HCT116 (cell line): Measurements from ENCODE around the gene SRSF3.
"Not testable (repeated sequence)": the region's sequence is repeated elsewhere in the genome, so short reads cannot be mapped to it uniquely, and the experiment has no call there.

Source experiments
- CEBPB ChIP-seq: IDR thresholded peaks from 2 replicates; pipeline ENCODE4 v1.6.1; 2012; ENCODE audit warnings: low read depth
- ELF1 ChIP-seq: IDR thresholded peaks from 2 replicates; pipeline ENCODE4 v1.6.1; 2012; ENCODE audit warnings: low read depth, borderline replicate concordance
- EZH2phosphoT487 ChIP-seq: fragments of 200-600 bp; IDR thresholded peaks from 2 replicates; pipeline ENCODE4 v1.6.1; 2018; ENCODE audit warnings: antibody characterized with exemption, borderline replicate concordance
- POLR2A ChIP-seq: IDR thresholded peaks from 2 replicates; pipeline ENCODE4 v1.7.0; 2011; ENCODE audit warnings: borderline replicate concordance; ENCODE audit not compliant: insufficient read depth, insufficient read length; ENCODE audit errors: extremely low read depth
- RAD21 ChIP-seq: IDR thresholded peaks from 2 replicates; pipeline ENCODE4 v1.6.1; 2012; ENCODE audit warnings: low read depth, mild to moderate bottlenecking
- TF ChIP-seq, protein P1 (sequence below), 3 experiments: fragments of 200-600 bp in 1 of 3; sonication (generic) in 1 of 3; IDR thresholded peaks in 2 of 3; conservative IDR thresholded peaks in 1 of 3; 2 replicates each; pipeline ENCODE4 v1.5.1; 2012 to 2017; ENCODE audit warnings: low read depth in 2 of 3, low read length in 2 of 3, antibody characterized with exemption in 1 of 3, borderline replicate concordance in 1 of 3, control low read depth in 1 of 3, mild to moderate bottlenecking in 1 of 3, mixed read lengths in 1 of 3, mixed run types in 1 of 3, moderate library complexity in 1 of 3; ENCODE audit not compliant: insufficient read depth in 1 of 3
- TF ChIP-seq, protein P2 (sequence below): IDR thresholded peaks from 2 replicates; pipeline ENCODE4 v1.6.1; 2012
- TF ChIP-seq, protein P3 (sequence below): IDR thresholded peaks from 2 replicates; pipeline ENCODE4 v1.6.1; 2012; ENCODE audit warnings: low read depth

DNA sequence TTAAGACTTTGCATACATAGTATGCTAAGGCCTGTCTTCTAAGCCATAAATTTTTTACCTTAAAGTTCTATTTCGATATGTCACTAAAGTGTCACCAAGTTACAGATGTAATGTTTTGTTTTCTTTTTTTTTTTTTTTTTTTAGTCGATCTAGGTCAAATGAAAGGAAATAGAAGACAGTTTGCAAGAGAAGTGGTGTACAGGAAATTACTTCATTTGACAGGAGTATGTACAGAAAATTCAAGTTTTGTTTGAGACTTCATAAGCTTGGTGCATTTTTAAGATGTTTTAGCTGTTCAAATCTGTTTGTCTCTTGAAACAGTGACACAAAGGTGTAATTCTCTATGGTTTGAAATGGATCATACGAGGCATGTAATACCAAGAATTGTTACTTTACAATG, 7.7 kb downstream of the SRSF3 start:
- not testable (repeated sequence) for TF ChIP-seq EZH2phosphoT487, POLR2A, ELF1, RAD21, CEBPB
- TF ChIP-seq, protein P1, sequence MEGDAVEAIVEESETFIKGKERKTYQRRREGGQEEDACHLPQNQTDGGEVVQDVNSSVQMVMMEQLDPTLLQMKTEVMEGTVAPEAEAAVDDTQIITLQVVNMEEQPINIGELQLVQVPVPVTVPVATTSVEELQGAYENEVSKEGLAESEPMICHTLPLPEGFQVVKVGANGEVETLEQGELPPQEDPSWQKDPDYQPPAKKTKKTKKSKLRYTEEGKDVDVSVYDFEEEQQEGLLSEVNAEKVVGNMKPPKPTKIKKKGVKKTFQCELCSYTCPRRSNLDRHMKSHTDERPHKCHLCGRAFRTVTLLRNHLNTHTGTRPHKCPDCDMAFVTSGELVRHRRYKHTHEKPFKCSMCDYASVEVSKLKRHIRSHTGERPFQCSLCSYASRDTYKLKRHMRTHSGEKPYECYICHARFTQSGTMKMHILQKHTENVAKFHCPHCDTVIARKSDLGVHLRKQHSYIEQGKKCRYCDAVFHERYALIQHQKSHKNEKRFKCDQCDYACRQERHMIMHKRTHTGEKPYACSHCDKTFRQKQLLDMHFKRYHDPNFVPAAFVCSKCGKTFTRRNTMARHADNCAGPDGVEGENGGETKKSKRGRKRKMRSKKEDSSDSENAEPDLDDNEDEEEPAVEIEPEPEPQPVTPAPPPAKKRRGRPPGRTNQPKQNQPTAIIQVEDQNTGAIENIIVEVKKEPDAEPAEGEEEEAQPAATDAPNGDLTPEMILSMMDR (IDR thresholded peaks at IDR 0.05 in 2 of 3, conservative IDR thresholded peaks at IDR 0.05 in 1 of 3; ENCODE audit: borderline replicate concordance in 1 of 3, insufficient read depth in 1 of 3, low read depth in 2 of 3, low read length in 2 of 3) = not testable (repeated sequence)
- TF ChIP-seq, protein P2, sequence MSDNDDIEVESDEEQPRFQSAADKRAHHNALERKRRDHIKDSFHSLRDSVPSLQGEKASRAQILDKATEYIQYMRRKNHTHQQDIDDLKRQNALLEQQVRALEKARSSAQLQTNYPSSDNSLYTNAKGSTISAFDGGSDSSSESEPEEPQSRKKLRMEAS = not testable (repeated sequence)
- TF ChIP-seq, protein P3, sequence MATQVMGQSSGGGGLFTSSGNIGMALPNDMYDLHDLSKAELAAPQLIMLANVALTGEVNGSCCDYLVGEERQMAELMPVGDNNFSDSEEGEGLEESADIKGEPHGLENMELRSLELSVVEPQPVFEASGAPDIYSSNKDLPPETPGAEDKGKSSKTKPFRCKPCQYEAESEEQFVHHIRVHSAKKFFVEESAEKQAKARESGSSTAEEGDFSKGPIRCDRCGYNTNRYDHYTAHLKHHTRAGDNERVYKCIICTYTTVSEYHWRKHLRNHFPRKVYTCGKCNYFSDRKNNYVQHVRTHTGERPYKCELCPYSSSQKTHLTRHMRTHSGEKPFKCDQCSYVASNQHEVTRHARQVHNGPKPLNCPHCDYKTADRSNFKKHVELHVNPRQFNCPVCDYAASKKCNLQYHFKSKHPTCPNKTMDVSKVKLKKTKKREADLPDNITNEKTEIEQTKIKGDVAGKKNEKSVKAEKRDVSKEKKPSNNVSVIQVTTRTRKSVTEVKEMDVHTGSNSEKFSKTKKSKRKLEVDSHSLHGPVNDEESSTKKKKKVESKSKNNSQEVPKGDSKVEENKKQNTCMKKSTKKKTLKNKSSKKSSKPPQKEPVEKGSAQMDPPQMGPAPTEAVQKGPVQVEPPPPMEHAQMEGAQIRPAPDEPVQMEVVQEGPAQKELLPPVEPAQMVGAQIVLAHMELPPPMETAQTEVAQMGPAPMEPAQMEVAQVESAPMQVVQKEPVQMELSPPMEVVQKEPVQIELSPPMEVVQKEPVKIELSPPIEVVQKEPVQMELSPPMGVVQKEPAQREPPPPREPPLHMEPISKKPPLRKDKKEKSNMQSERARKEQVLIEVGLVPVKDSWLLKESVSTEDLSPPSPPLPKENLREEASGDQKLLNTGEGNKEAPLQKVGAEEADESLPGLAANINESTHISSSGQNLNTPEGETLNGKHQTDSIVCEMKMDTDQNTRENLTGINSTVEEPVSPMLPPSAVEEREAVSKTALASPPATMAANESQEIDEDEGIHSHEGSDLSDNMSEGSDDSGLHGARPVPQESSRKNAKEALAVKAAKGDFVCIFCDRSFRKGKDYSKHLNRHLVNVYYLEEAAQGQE = not testable (repeated sequence)
